Measurements from ENCODE around the gene SAMHD1.
"Not testable (repeated sequence)": the region's sequence is repeated elsewhere in the genome, so short reads cannot be mapped to it uniquely, and the experiment has no call there.

The SAMHD1 gene

GRCh38 chr20:36956016-36956415 is 4.5 kb upstream of the SAMHD1 start:
- DNase-seq (ENCODE audit: low read depth in 4 of 4, low spot score in 1 of 4), result no peak

- DNase-seq (ENCODE audit: low read depth in 4 of 4, low spot score in 1 of 4), result no peak
Observed at GRCh38 chr20:36951979-36952738, 651 bp upstream of the SAMHD1 start.

GRCh38 chr20:36950414-36951197 is 902 bp downstream of the SAMHD1 start:
- no peak for DNase-seq (ENCODE audit: low read depth in 4 of 4, low spot score in 1 of 4)

- no peak for DNase-seq (ENCODE audit: low read depth in 4 of 4, low spot score in 1 of 4)
Observed at GRCh38 chr20:36941401-36941835, 10.1 kb downstream of the SAMHD1 start.

GRCh38 chr20:36937402-36937770 is 14.1 kb downstream of the SAMHD1 start:
- DNase-seq (ENCODE audit: low read depth in 4 of 4, low spot score in 1 of 4), result no peak

GRCh38 chr20:36936761-36937401 is 14.6 kb downstream of the SAMHD1 start:
- DNase-seq (ENCODE audit: low read depth in 4 of 4, low spot score in 1 of 4), result not testable (repeated sequence)

- no peak for DNase-seq (ENCODE audit: low read depth in 4 of 4, low spot score in 1 of 4)
Observed at GRCh38 chr20:36936341-36936740, 15.2 kb downstream of the SAMHD1 start.

- DNase-seq (ENCODE audit: low read depth in 4 of 4, low spot score in 1 of 4), result not testable (repeated sequence)
Observed at GRCh38 chr20:36933571-36933970, 17.9 kb downstream of the SAMHD1 start.

GRCh38 chr20:36932476-36933426 is 18.8 kb downstream of the SAMHD1 start:
- no peak for DNase-seq (ENCODE audit: low read depth in 4 of 4, low spot score in 1 of 4)

GRCh38 chr20:36932067-36932466 is 19.4 kb downstream of the SAMHD1 start:
- DNase-seq (ENCODE audit: low read depth in 4 of 4, low spot score in 1 of 4), result not testable (repeated sequence)

- DNase-seq (ENCODE audit: low read depth in 4 of 4, low spot score in 1 of 4), result no peak
Observed at GRCh38 chr20:36929691-36930090, 21.8 kb downstream of the SAMHD1 start.

GRCh38 chr20:36929290-36929689 is 22.2 kb downstream of the SAMHD1 start:
- DNase-seq (ENCODE audit: low read depth in 4 of 4, low spot score in 1 of 4), result no peak

GRCh38 chr20:36927704-36928103 is 23.8 kb downstream of the SAMHD1 start:
- no peak for DNase-seq (ENCODE audit: low read depth in 4 of 4, low spot score in 1 of 4)

GRCh38 chr20:36926653-36927200 is 24.8 kb downstream of the SAMHD1 start:
- DNase-seq (ENCODE audit: low read depth in 4 of 4, low spot score in 1 of 4), result no peak

- DNase-seq (ENCODE audit: low read depth in 4 of 4, low spot score in 1 of 4), result no peak
Observed at GRCh38 chr20:36925234-36925633, 26.3 kb downstream of the SAMHD1 start.

- DNase-seq (ENCODE audit: low read depth in 4 of 4, low spot score in 1 of 4), result no peak
Observed at GRCh38 chr20:36924167-36925045, 27.1 kb downstream of the SAMHD1 start.

- no peak for DNase-seq (ENCODE audit: low read depth in 4 of 4, low spot score in 1 of 4)
Observed at GRCh38 chr20:36920334-36920730, 31.2 kb downstream of the SAMHD1 start.

- no peak for DNase-seq (ENCODE audit: low read depth in 4 of 4, low spot score in 1 of 4)
Observed at GRCh38 chr20:36919715-36920333, 31.7 kb downstream of the SAMHD1 start.

- DNase-seq (ENCODE audit: low read depth in 4 of 4, low spot score in 1 of 4), result no peak
Observed at GRCh38 chr20:36917943-36918342, 33.6 kb downstream of the SAMHD1 start.
